Measurements from ENCODE around the gene PPP1R26. TPM values are rescaled to one million over a fixed set of nuclear protein-coding genes. Genes with fewer than 3 reads are reported as not detected.
"Not testable (repeated sequence)": the region's sequence is repeated elsewhere in the genome, so short reads cannot be mapped to it uniquely, and the experiment has no call there.

Gene PPP1R26
- polyA plus RNA-seq, 3 donors, result 0.56 to 4.7 (median 0.60) TPM

GRCh38 chr9:135533113-135533512 is 53.5 kb downstream of the PPP1R26 start:
- Mint-ChIP-seq H3K27ac (peak overlapping the region in 1 of 7 donors; percentile 48), H3K4me3 (no peak overlapping the region), H3K36me3 (no peaks in the 10 kb centered on the region), H3K4me1 (no peaks in the 10 kb centered on the region), H3K9me3 (peaks cover 0 to 8% (median 2%) of the 10 kb centered on the region in 7 donors), H3K27me3 (ENCODE audit: low read depth in 3 of 3) (peaks cover 7 to 25% (median 11%) of the 10 kb centered on the region in 3 donors)
- Histone ChIP-seq H3K4me3 (replicated peaks in 1 of 3; ENCODE audit: low read depth in 2 of 3, low read length in 3 of 3) (no peak overlapping the region), H3K9me3 (replicated peaks in 1 of 2; ENCODE audit: control insufficient read depth in 1 of 2, insufficient read depth in 1 of 2, low read length in 2 of 2) (no peaks in the 10 kb centered on the region), H3K4me1 (ENCODE audit: control insufficient read depth in 1 of 2, insufficient read depth in 2 of 2, low read length in 2 of 2) (no peaks in the 10 kb centered on the region), H3K27ac (ENCODE audit: low read depth in 1 of 2, low read length in 2 of 2) (no peak overlapping the region), H3K79me2 (ENCODE audit: insufficient read depth, low read length) (no peaks in the 10 kb centered on the region), H3K4me2 (replicated peaks; ENCODE audit: extremely low read depth, low read length, poor library complexity, severe bottlenecking) (no peak overlapping the region), H2AFZ (ENCODE audit: insufficient read depth, low read depth, low read length, poor library complexity, severe bottlenecking) (no peak overlapping the region), H3K27me3 (ENCODE audit: control insufficient read depth in 2 of 2, insufficient read depth in 2 of 2, low read length in 2 of 2) (peaks cover 0 to 3% of the 10 kb centered on the region in 2 donors), H3K9ac (ENCODE audit: insufficient read depth, low read length, poor library complexity, severe bottlenecking) (no peak overlapping the region), H4K20me1 (ENCODE audit: insufficient read depth, low read length) (no peaks in the 10 kb centered on the region), H3K36me3 (replicated peaks in 1 of 2; ENCODE audit: control insufficient read depth in 1 of 2, insufficient read depth in 2 of 2, low read length in 2 of 2) (no peaks in the 10 kb centered on the region)
- peak in 1 of 3 donors; percentile 1 for DNase-seq
- 92% methylated on average over 3 of the region's 3 CpGs for WGBS (ENCODE audit: insufficient coverage)
- intact Hi-C loops (cut with micrococcal nuclease), result no loop called here
- no peak for TF ChIP-seq CTCF (IDR thresholded peaks at IDR 0.05)

- no peak for DNase-seq
- H2AFZ ChIP-seq (ENCODE audit: insufficient read depth, low read depth, low read length, poor library complexity, severe bottlenecking), result no peak overlapping the region
- H3K27me3 ChIP-seq (ENCODE audit: control insufficient read depth in 2 of 2, insufficient read depth in 2 of 2, low read length in 2 of 2), result peaks cover 0 to 3% of the 10 kb centered on the region in 2 donors
- no peak overlapping the region for H3K27ac ChIP-seq (ENCODE audit: low read depth in 1 of 2, low read length in 2 of 2)
- Mint-ChIP-seq H3K4me1 (no peaks in the 10 kb centered on the region), H3K36me3 (no peaks in the 10 kb centered on the region), H3K9me3 (peaks cover 0 to 8% (median 2%) of the 10 kb centered on the region in 7 donors), H3K27ac (no peak overlapping the region), H3K4me3 (peak overlapping the region in 1 of 2 donors; percentile 16), H3K27me3 (ENCODE audit: low read depth in 3 of 3) (peaks cover 4 to 25% (median 11%) of the 10 kb centered on the region in 3 donors)
- H3K4me1 ChIP-seq (ENCODE audit: control insufficient read depth in 1 of 2, insufficient read depth in 2 of 2, low read length in 2 of 2), result no peaks in the 10 kb centered on the region
- H3K4me3 ChIP-seq (replicated peaks in 1 of 3; ENCODE audit: low read depth in 2 of 3, low read length in 3 of 3), result no peak overlapping the region
- no peaks in the 10 kb centered on the region for H4K20me1 ChIP-seq (ENCODE audit: insufficient read depth, low read length)
- intact Hi-C loops (cut with micrococcal nuclease), result no loop called here
- no peak for TF ChIP-seq CTCF (IDR thresholded peaks at IDR 0.05)
- no peaks in the 10 kb centered on the region for H3K79me2 ChIP-seq (ENCODE audit: insufficient read depth, low read length)
- H3K9ac ChIP-seq (ENCODE audit: insufficient read depth, low read length, poor library complexity, severe bottlenecking), result no peak overlapping the region
- 96% methylated on average over 6 of the region's 12 CpGs for WGBS (ENCODE audit: insufficient coverage)
- no peaks in the 10 kb centered on the region for H3K36me3 ChIP-seq (replicated peaks in 1 of 2; ENCODE audit: control insufficient read depth in 1 of 2, insufficient read depth in 2 of 2, low read length in 2 of 2)
- no peak overlapping the region for H3K4me2 ChIP-seq (replicated peaks; ENCODE audit: extremely low read depth, low read length, poor library complexity, severe bottlenecking)
- H3K9me3 ChIP-seq (replicated peaks in 1 of 2; ENCODE audit: control insufficient read depth in 1 of 2, insufficient read depth in 1 of 2, low read length in 2 of 2), result no peaks in the 10 kb centered on the region
Observed at GRCh38 chr9:135533674-135534073, 54.1 kb downstream of the PPP1R26 start.

- H3K4me3 Mint-ChIP-seq, result peak overlapping the region in 1 of 2 donors; percentile 16
- H3K27me3 ChIP-seq (ENCODE audit: control insufficient read depth in 2 of 2, insufficient read depth in 2 of 2, low read length in 2 of 2); H3K9me3 ChIP-seq (replicated peaks in 1 of 2; ENCODE audit: control insufficient read depth in 1 of 2, insufficient read depth in 1 of 2, low read length in 2 of 2); H3K4me3 ChIP-seq (replicated peaks in 1 of 3; ENCODE audit: low read depth in 2 of 3, low read length in 3 of 3); H3K4me1 ChIP-seq (ENCODE audit: control insufficient read depth in 1 of 2, insufficient read depth in 2 of 2, low read length in 2 of 2); H3K9ac ChIP-seq (ENCODE audit: insufficient read depth, low read length, poor library complexity, severe bottlenecking); H3K36me3 ChIP-seq (replicated peaks in 1 of 2; ENCODE audit: control insufficient read depth in 1 of 2, insufficient read depth in 2 of 2, low read length in 2 of 2); H4K20me1 ChIP-seq (ENCODE audit: insufficient read depth, low read length); H3K36me3 Mint-ChIP-seq; DNase-seq; H3K79me2 ChIP-seq (ENCODE audit: insufficient read depth, low read length); intact Hi-C loops (cut with micrococcal nuclease); H2AFZ ChIP-seq (ENCODE audit: insufficient read depth, low read depth, low read length, poor library complexity, severe bottlenecking); H3K27ac ChIP-seq (ENCODE audit: low read depth in 1 of 2, low read length in 2 of 2); H3K4me2 ChIP-seq (replicated peaks; ENCODE audit: extremely low read depth, low read length, poor library complexity, severe bottlenecking); H3K4me1 Mint-ChIP-seq; H3K27ac Mint-ChIP-seq; H3K9me3 Mint-ChIP-seq: not testable (repeated sequence)
- H3K27me3 Mint-ChIP-seq (ENCODE audit: low read depth in 3 of 3), result peaks cover 4 to 27% (median 11%) of the 10 kb centered on the region in 3 donors
- WGBS (ENCODE audit: insufficient coverage), result 36% methylated on average over 9 of the region's 10 CpGs
Observed at GRCh38 chr9:135534192-135534711, 54.7 kb downstream of the PPP1R26 start.

Measured in CD14-positive monocyte (primary cell).